PC-9 (cell line): ENCODE results near the gene RFX7. TPM values are rescaled to one million over a fixed set of nuclear protein-coding genes. Genes with fewer than 3 reads are reported as not detected.

Experiments
- BruUV-seq: library from RNA; stranded (reverse); fragments of 400-500 nt; replicated peaks from 2 replicates; lab custom pipeline; 2021; lab: Mats Ljungman, UMichigan
- CTCF ChIA-PET: fragments of 300-600 bp; sonication (Branson Sonifier 250); formaldehyde crosslinking; loops from one replicate; lab custom pipeline; 2022; ENCODE audit warnings: antibody characterized with exemption; lab: Charles Lee
- POLR2A ChIA-PET: fragments of 300-600 bp; sonication (Branson Sonifier 250); formaldehyde crosslinking; loops from one replicate; lab custom pipeline; 2022; ENCODE audit warnings: antibody characterized with exemption; ENCODE audit not compliant: unreplicated experiment; lab: Charles Lee
- DNase-seq, 2 experiments: peaks; one replicate each; pipeline versions ENCODE4 v3.0.0 to v3.0.0-alpha.2; 2015 to 2022; ENCODE audit warnings: mixed read lengths in 1 of 2
- H2AFZ ChIP-seq: fragments of 200-600 bp; sonication (generic); 2 replicates; pipeline ENCODE4 v1.8.1; 2017; ENCODE audit warnings: antibody characterized with exemption
- H3F3A ChIP-seq: fragments of 200-600 bp; sonication (generic); 2 replicates; pipeline ENCODE4 v1.8.1; 2017; ENCODE audit warnings: antibody characterized with exemption, mild to moderate bottlenecking, low read depth; ENCODE audit not compliant: insufficient read depth
- H3K27ac ChIP-seq: fragments of 200-600 bp; sonication (generic); 2 replicates; pipeline ENCODE4 v1.6.1; 2016; ENCODE audit warnings: mixed run types
- H3K27me3 ChIP-seq: fragments of 200-600 bp; sonication (generic); 2 replicates; pipeline ENCODE4 v1.6.1; 2016; ENCODE audit warnings: low read depth, mixed run types; ENCODE audit not compliant: insufficient read depth
- H3K36me3 ChIP-seq: fragments of 200-600 bp; sonication (generic); 2 replicates; pipeline ENCODE4 v1.6.1; 2016; ENCODE audit warnings: low read depth, mixed run types
- H3K4me1 ChIP-seq: fragments of 200-600 bp; sonication (generic); replicated peaks from 2 replicates; pipeline ENCODE4 v1.6.1; 2016; ENCODE audit warnings: mixed run types; ENCODE audit not compliant: insufficient read depth
- H3K4me2 ChIP-seq: fragments of 200-600 bp; sonication (generic); 2 replicates; pipeline ENCODE4 v1.6.1; 2017; ENCODE audit warnings: mixed run types
- H3K4me3 ChIP-seq: fragments of 200-600 bp; sonication (generic); 2 replicates; pipeline ENCODE4 v1.6.1; 2016; ENCODE audit warnings: mixed run types
- H3K79me2 ChIP-seq: fragments of 200-600 bp; sonication (generic); 2 replicates; pipeline ENCODE4 v1.6.1; 2017; ENCODE audit warnings: low read depth, mixed run types
- H3K9me2 ChIP-seq: fragments of 200-600 bp; sonication (generic); 2 replicates; pipeline ENCODE4 v1.8.1; 2017; ENCODE audit warnings: mild to moderate bottlenecking; ENCODE audit not compliant: insufficient read depth
- H3K9me3 ChIP-seq: fragments of 200-600 bp; sonication (generic); 2 replicates; pipeline ENCODE4 v1.8.1; 2016; ENCODE audit warnings: low read depth; ENCODE audit not compliant: insufficient read depth
- H4K20me1 ChIP-seq: fragments of 200-600 bp; sonication (generic); 2 replicates; pipeline ENCODE4 v1.8.1; 2017; ENCODE audit not compliant: insufficient read depth
- EZH2 ChIP-seq: fragments of 200-600 bp; sonication (generic); IDR thresholded peaks from 2 replicates; pipeline ENCODE4 v1.8.0; 2017; ENCODE audit warnings: antibody characterized with exemption, low read depth
- intact Hi-C: fragments of 100-400 bp; cut with micrococcal nuclease; formaldehyde crosslinking; loops from one replicate; pipeline ENCODE4 v1.10.0; 2022; ENCODE audit not compliant: unreplicated experiment
- total RNA-seq: library from RNA; stranded (reverse); gene quantifications from 2 replicates; pipeline ENCODE4 v1.2.3, GENCODE V29; 2021
- TF ChIP-seq, protein P1 (sequence below): fragments of 200-600 bp; sonication (generic); conservative IDR thresholded peaks from 2 replicates; pipeline ENCODE4 v1.6.1; 2017; ENCODE audit warnings: mixed run types, antibody characterized with exemption, mild to moderate bottlenecking, moderate library complexity

The RFX7 gene
- total RNA-seq, 1 experiment from 2014 or later = 24.6 TPM

DNA sequence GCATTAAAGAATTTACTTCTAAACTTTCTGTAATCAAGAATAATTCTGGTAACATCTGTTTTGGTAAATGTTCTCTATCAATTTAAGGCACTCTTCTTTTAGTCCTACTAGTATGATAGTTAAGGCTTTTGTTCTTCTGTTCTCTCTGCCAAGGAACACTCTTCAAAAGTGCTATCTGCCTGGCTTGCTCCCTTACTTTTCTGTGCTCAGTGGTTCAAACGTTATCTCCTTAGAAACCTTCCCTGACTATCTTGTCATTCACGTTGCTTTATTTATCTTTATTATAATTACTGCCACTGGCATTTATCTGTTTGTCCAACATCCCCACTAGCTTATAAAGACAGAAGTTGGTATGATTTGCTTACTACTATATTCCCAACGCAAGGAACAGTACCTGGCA, 59.2 kb downstream of the RFX7 start:
- Histone ChIP-seq H3K36me3 (no peaks in the 10 kb centered on the region), H3K27ac (no peak overlapping the region), H4K20me1 (no peaks in the 10 kb centered on the region; the same call in 1 of the 2 replicates), H3F3A (no peaks in the 10 kb centered on the region), H3K4me1 (no peaks in the 10 kb centered on the region), H3K4me2 (no peak overlapping the region), H3K9me3 (no peaks in the 10 kb centered on the region), H3K9me2 (no peaks in the 10 kb centered on the region), H3K27me3 (no peaks in the 10 kb centered on the region), H3K79me2 (peaks cover 27% of the 10 kb centered on the region), H2AFZ (no peak overlapping the region), H3K4me3 (no peak overlapping the region)
- ChIA-PET POLR2A (no interaction called here), CTCF (no interaction called here)
- no peak for DNase-seq
- intact Hi-C loops = no loop called here
- BruUV-seq = no TSS peak
- TF ChIP-seq EZH2 = no peak
- TF ChIP-seq, protein P1, sequence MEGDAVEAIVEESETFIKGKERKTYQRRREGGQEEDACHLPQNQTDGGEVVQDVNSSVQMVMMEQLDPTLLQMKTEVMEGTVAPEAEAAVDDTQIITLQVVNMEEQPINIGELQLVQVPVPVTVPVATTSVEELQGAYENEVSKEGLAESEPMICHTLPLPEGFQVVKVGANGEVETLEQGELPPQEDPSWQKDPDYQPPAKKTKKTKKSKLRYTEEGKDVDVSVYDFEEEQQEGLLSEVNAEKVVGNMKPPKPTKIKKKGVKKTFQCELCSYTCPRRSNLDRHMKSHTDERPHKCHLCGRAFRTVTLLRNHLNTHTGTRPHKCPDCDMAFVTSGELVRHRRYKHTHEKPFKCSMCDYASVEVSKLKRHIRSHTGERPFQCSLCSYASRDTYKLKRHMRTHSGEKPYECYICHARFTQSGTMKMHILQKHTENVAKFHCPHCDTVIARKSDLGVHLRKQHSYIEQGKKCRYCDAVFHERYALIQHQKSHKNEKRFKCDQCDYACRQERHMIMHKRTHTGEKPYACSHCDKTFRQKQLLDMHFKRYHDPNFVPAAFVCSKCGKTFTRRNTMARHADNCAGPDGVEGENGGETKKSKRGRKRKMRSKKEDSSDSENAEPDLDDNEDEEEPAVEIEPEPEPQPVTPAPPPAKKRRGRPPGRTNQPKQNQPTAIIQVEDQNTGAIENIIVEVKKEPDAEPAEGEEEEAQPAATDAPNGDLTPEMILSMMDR = no peak

DNA sequence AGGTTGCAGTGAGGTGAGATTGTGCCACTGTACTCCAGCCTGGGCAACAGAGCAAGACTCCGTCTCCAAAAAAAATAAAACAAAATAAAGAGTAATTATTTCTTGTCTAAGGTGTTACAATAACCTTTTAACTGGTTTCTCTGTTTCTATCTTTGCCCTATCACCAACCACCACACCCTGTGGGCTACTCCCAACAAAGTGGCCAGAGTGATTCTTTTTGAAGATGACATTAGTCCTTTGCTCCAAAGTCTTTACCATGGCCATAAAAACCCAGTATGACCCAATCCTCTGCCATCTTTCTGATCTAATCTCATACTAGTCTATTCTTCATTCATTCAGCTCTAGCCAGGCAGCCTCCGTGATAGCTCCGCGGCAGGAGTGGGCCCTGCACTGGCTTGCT, 62.8 kb downstream of the RFX7 start:
- Histone ChIP-seq H3K79me2 (peaks cover 9% of the 10 kb centered on the region; the same call in 1 of the 2 replicates), H3K27me3 (no peaks in the 10 kb centered on the region), H3K4me1 (no peaks in the 10 kb centered on the region), H2AFZ (no peak overlapping the region), H3K27ac (no peak overlapping the region), H3K4me3 (no peak overlapping the region), H3K36me3 (no peaks in the 10 kb centered on the region), H3K9me3 (no peaks in the 10 kb centered on the region), H3F3A (no peaks in the 10 kb centered on the region), H4K20me1 (no peaks in the 10 kb centered on the region), H3K4me2 (no peak overlapping the region), H3K9me2 (no peaks in the 10 kb centered on the region)
- DNase-seq = no peak
- no TSS peak for BruUV-seq
- CTCF ChIA-PET = no interaction called here
- TF ChIP-seq, protein P1 = no peak
- no peak for TF ChIP-seq EZH2
- intact Hi-C loops = no loop called here
- POLR2A ChIA-PET = no interaction called here

DNA sequence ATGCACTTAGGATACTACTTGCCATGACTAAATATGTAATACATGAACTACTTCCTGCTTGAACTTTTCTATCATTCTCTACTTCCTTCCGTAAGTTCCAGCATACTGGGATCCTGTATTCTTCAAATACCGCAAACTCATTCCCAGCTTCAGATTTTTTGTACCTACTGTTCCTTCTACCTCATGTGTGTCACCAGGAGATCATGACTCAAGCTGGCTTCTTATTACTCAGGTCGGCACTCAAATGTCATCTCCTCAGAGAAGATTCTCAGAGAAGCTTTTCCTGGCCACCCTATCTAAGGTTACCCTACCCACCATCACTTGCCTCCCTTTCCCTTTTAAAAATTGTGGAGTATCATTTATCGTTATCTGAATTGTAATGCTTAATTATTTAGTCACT, 66.7 kb downstream of the RFX7 start:
- CTCF ChIA-PET = no interaction called here
- Histone ChIP-seq H3F3A (no peaks in the 10 kb centered on the region), H3K36me3 (no peaks in the 10 kb centered on the region), H3K4me2 (no peak overlapping the region), H3K9me3 (no peaks in the 10 kb centered on the region), H3K27ac (no peak overlapping the region), H3K79me2 (peaks cover 10% of the 10 kb centered on the region; the same call in 1 of the 2 replicates), H3K27me3 (no peaks in the 10 kb centered on the region), H3K9me2 (no peaks in the 10 kb centered on the region), H3K4me1 (no peaks in the 10 kb centered on the region), H3K4me3 (no peak overlapping the region), H4K20me1 (no peaks in the 10 kb centered on the region), H2AFZ (no peak overlapping the region)
- intact Hi-C loops = no loop called here
- POLR2A ChIA-PET = interaction anchor here (0.5 kb wide), 1 partner anchor 505 kb away, joined by 3 read pairs; no protein-coding TSS in a partner anchor
- no peak for TF ChIP-seq EZH2
- TF ChIP-seq, protein P1 = no peak
- no peak for DNase-seq
- no TSS peak for BruUV-seq
